Gastroesophageal sphincter (tissue), 3 donors: Measurements from ENCODE around the gene FNDC3B.

Experiments used
- EP300 ChIP-seq: sonication (generic); formaldehyde crosslinking; IDR thresholded peaks from one replicate; pipeline ENCODE4 v1.6.1; 2017; ENCODE audit warnings: antibody characterized with exemption, mild to moderate bottlenecking
- POLR2A ChIP-seq, 2 donors: fragments of 450-650 bp; IDR thresholded peaks; one replicate each; pipeline ENCODE4 v1.6.1; 2017; ENCODE audit warnings: antibody characterized with exemption in 2 of 2, mild to moderate bottlenecking in 2 of 2, moderate library complexity in 1 of 2
- POLR2AphosphoS5 ChIP-seq: sonication (generic); formaldehyde crosslinking; IDR thresholded peaks from one replicate; pipeline ENCODE4 v1.6.1; 2017; ENCODE audit warnings: antibody characterized with exemption
- TF ChIP-seq, protein P1 (sequence below), 4 experiments: fragments of 200-600 bp in 2 of 4; fragments of 450-650 bp in 2 of 4; sonication (generic) in 1 of 4; IDR thresholded peaks; one replicate each; pipeline ENCODE4 v1.5.1; 2017 to 2019; ENCODE audit warnings: antibody characterized with exemption in 4 of 4, mild to moderate bottlenecking in 2 of 4, moderate library complexity in 2 of 4

DNA sequence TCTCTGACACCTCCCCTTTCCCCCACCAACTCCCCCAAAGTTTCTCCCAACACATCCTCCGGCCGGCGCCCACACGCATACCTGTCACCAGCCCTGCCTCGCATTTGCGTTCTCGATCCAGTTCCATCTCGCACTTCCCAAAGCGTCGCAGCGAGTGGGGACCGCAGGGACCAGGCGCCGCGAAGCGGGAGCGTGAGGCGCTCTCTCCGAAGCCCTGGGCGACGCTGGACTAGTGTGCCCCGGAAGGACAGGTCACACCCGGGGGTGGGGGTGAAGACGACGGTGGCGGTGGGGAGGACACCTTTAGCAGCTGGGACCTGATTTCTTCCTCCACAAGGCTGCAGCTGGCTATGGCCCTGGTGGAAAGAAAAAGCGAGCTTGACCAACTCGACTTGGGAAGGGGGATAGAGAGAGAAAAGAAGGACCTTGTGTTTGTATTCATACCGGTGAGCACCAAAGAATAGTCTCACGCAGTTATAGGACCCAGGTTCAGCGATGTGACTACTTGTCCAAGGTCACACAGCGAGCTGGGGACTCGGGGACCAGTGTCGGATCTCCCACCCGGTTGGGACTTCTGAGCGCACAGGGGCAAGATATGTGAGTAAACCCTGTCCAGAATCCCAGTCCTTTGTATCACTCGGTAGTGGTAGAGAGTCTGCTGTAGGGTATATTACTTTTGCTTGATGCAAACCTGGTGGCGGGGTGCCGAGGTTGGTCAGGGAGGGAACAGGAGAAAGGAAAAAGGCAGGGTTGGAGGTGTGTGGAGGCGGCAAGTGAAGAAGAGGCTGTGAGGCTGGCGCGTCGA lies 409.5 kb downstream of the FNDC3B start:
- TF ChIP-seq, protein P1, sequence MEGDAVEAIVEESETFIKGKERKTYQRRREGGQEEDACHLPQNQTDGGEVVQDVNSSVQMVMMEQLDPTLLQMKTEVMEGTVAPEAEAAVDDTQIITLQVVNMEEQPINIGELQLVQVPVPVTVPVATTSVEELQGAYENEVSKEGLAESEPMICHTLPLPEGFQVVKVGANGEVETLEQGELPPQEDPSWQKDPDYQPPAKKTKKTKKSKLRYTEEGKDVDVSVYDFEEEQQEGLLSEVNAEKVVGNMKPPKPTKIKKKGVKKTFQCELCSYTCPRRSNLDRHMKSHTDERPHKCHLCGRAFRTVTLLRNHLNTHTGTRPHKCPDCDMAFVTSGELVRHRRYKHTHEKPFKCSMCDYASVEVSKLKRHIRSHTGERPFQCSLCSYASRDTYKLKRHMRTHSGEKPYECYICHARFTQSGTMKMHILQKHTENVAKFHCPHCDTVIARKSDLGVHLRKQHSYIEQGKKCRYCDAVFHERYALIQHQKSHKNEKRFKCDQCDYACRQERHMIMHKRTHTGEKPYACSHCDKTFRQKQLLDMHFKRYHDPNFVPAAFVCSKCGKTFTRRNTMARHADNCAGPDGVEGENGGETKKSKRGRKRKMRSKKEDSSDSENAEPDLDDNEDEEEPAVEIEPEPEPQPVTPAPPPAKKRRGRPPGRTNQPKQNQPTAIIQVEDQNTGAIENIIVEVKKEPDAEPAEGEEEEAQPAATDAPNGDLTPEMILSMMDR (IDR thresholded peaks at IDR 0.05), result no peak
- TF ChIP-seq EP300 (no peak), POLR2A (IDR thresholded peaks at IDR 0.05) (no peak), POLR2AphosphoS5 (no peak)
